Skin of body (tissue), 2 donors: ENCODE results near the gene GJB3. TPM values are rescaled to one million over a fixed set of nuclear protein-coding genes. Genes with fewer than 3 reads are reported as not detected.
"Not testable (repeated sequence)": the region's sequence is repeated elsewhere in the genome, so short reads cannot be mapped to it uniquely, and the experiment has no call there.

Experiments
- DNase-seq: peaks from one replicate; lab custom pipeline; 2025; lab: John Stamatoyannopoulos, UW
- total RNA-seq: library from RNA; depleted of rRNA; stranded (reverse); fragments of >200 nt; gene quantifications from one replicate; pipeline ENCODE4 v1.2.3, GENCODE V29; 2014

The GJB3 gene
- 18.2 TPM for total RNA-seq

- DNase-seq = no peak
Observed at GRCh38 chr1:34781071-34781843, at the start of gene GJB3. GJB3 (plus strand) TSS chr1:34781214; CDS start chr1:34784763, 3,549 bp downstream.

GRCh38 chr1:34732831-34733230 is 48.2 kb upstream of the GJB3 start:
- DNase-seq = not testable (repeated sequence)

- DNase-seq = no peak
Observed at GRCh38 chr1:34736692-34737091, 44.3 kb upstream of the GJB3 start.

- DNase-seq = not testable (repeated sequence)
Observed at GRCh38 chr1:34737236-34737635, 43.8 kb upstream of the GJB3 start.

- DNase-seq = no peak
Observed at GRCh38 chr1:34739613-34740012, 41.4 kb upstream of the GJB3 start.

GRCh38 chr1:34740161-34740868 is 40.7 kb upstream of the GJB3 start:
- no peak for DNase-seq

GRCh38 chr1:34742667-34743270 is 38.2 kb upstream of the GJB3 start:
- DNase-seq = peak; percentile 4

GRCh38 chr1:34743775-34744174 is 37.2 kb upstream of the GJB3 start:
- no peak for DNase-seq

GRCh38 chr1:34744851-34745250 is 36.2 kb upstream of the GJB3 start:
- DNase-seq = no peak

GRCh38 chr1:34745666-34746065 is 35.3 kb upstream of the GJB3 start:
- no peak for DNase-seq

- no peak for DNase-seq
Observed at GRCh38 chr1:34746101-34746500, 34.9 kb upstream of the GJB3 start.

GRCh38 chr1:34746785-34747637 is 34.0 kb upstream of the GJB3 start:
- DNase-seq = no peak

- no peak for DNase-seq
Observed at GRCh38 chr1:34747638-34747941, 33.4 kb upstream of the GJB3 start.

- DNase-seq = no peak
Observed at GRCh38 chr1:34749992-34750391, 31.0 kb upstream of the GJB3 start.

- DNase-seq = no peak
Observed at GRCh38 chr1:34750610-34751009, 30.4 kb upstream of the GJB3 start.

GRCh38 chr1:34753163-34753562 is 27.9 kb upstream of the GJB3 start:
- no peak for DNase-seq

GRCh38 chr1:34754964-34755637 is 25.9 kb upstream of the GJB3 start, which contains the start of gene GJB5:
GJB5 (plus strand) TSS chr1:34755047; CDS start chr1:34757331, 2,284 bp downstream.
- no peak for DNase-seq

- DNase-seq = no peak
Observed at GRCh38 chr1:34755961-34756360, 25.1 kb upstream of the GJB3 start.

- DNase-seq = no peak
Observed at GRCh38 chr1:34757386-34757785, 23.6 kb upstream of the GJB3 start.

GRCh38 chr1:34758751-34759150 is 22.3 kb upstream of the GJB3 start:
- DNase-seq = no peak
